Measurements from ENCODE around the gene VEZT. TPM values are rescaled to one million over a fixed set of nuclear protein-coding genes. Genes with fewer than 3 reads are reported as not detected.

Gene VEZT
- total RNA-seq, 1 donor from 2014 or later = 69.9 TPM

DNA sequence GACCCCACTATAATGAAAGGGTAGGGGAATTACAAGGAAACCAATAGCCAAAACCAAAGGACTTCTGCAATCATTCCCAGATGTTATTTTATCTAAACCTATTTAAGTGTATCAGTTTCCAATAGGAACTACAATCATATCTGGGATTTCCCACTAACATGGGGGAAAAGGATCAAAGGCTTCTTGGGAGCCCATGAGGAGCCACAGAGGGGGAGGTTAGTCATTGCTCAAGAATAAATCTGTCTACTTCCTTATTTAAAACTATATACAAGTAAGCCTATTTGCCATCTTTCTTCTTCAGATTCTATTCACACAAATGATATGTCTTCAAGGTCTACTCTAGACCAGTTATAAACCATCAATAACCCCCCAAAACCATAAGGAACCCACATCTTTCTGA lies 33.5 kb upstream of the VEZT start:
- ATAC-seq (peak; percentile 21), DNase-seq (no peak)
- intact Hi-C loops (cut with DNase I) = no loop called here
- H3K27ac ChIP-seq = no peak overlapping the region
- no peaks in the 10 kb centered on the region for H3K36me3 ChIP-seq
- no peaks in the 10 kb centered on the region for H3K4me1 ChIP-seq
- no peaks in the 10 kb centered on the region for H3K27me3 ChIP-seq
- no peak for TF ChIP-seq CTCF (IDR thresholded peaks at IDR 0.05)
- H3K9me3 ChIP-seq = no peaks in the 10 kb centered on the region
- H3K4me3 ChIP-seq = no peak overlapping the region

DNA sequence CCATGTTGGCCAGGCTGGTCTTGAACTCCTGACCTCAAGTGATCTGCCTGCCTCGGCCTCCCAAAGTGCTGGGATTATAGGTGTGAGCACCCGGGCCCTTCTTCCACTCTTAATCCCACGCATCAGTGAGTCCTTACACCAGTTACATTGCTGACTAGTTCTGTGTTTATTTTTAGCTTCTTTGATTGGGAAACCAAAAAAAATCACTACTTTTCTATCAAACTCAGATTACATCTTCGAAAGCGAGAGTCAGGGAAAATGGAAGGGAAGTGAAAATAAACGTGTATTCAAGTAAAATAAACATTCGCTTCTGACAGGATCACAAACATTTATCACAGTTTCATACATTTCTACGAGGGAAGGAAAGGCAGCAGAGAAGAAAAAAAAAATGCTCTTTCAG lies 32.5 kb upstream of the VEZT start:
- no peak for TF ChIP-seq CTCF (IDR thresholded peaks at IDR 0.05)
- Histone ChIP-seq H3K4me1 (no peaks in the 10 kb centered on the region), H3K4me3 (no peak overlapping the region), H3K9me3 (no peaks in the 10 kb centered on the region), H3K27ac (no peak overlapping the region), H3K27me3 (no peaks in the 10 kb centered on the region), H3K36me3 (no peaks in the 10 kb centered on the region)
- DNase-seq = no peak
- ATAC-seq = no peak
- intact Hi-C loops (cut with DNase I) = no loop called here

GRCh38 chr12:95185854-95186253 lies 31.8 kb upstream of the VEZT start:
- Histone ChIP-seq H3K9me3 (no peaks in the 10 kb centered on the region), H3K36me3 (no peaks in the 10 kb centered on the region), H3K27me3 (no peaks in the 10 kb centered on the region), H3K4me1 (no peaks in the 10 kb centered on the region), H3K27ac (no peak overlapping the region), H3K4me3 (no peak overlapping the region)
- DNase-seq (no peak), ATAC-seq (no peak)
- TF ChIP-seq CTCF (IDR thresholded peaks at IDR 0.05) = no peak
- intact Hi-C loops (cut with DNase I) = no loop called here

DNA sequence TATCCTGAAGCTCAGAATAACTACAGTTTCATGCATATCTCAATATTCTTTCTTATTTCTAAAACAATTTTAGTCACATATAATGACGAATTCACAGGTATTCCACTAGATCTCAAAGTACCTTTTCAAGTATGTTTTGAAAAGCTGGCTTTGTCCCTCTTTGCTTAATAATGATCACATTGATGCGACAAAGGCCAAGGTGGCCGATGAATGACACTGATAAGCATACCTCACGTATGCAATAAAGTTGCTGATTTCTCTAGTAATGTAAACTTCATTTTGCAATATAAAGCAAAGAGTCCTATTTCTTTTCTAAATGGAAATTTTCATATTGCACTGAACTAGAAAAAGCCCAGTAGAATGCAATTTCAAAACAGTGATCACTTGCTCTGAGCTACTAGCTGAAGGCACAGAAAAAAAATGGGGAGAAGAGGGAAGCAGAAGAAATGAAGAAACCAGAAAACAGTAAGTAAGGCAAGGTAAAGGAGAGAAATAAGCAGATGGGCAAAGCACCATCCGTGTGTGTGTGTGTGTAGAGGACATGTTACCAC lies 29.7 kb upstream of the VEZT start:
- Histone ChIP-seq H3K4me1 (peaks cover 4% of the 10 kb centered on the region), H3K27me3 (no peaks in the 10 kb centered on the region), H3K36me3 (no peaks in the 10 kb centered on the region), H3K9me3 (no peaks in the 10 kb centered on the region), H3K27ac (no peak overlapping the region), H3K4me3 (no peak overlapping the region)
- intact Hi-C loops (cut with DNase I) = no loop called here
- ATAC-seq (no peak), DNase-seq (no peak)
- TF ChIP-seq CTCF (IDR thresholded peaks at IDR 0.05) = no peak

- H3K36me3 ChIP-seq = no peaks in the 10 kb centered on the region
- no peak for ATAC-seq
Observed at GRCh38 chr12:95191060-95191696, 26.4 kb upstream of the VEZT start.

More at GRCh38 chr12:95191060-95191696, 26.4 kb upstream of the VEZT start:
- Histone ChIP-seq H3K27me3 (no peaks in the 10 kb centered on the region), H3K27ac (no peak overlapping the region), H3K4me3 (no peak overlapping the region), H3K9me3 (no peaks in the 10 kb centered on the region), H3K4me1 (peaks cover 4% of the 10 kb centered on the region)
- no peak for DNase-seq
- intact Hi-C loops (cut with DNase I) = no loop called here
- no peak for TF ChIP-seq CTCF (IDR thresholded peaks at IDR 0.05)
